ENCODE data around the gene ZNF32.
"Not testable (repeated sequence)": the region's sequence is repeated elsewhere in the genome, so short reads cannot be mapped to it uniquely, and the experiment has no call there.

Gene ZNF32

DNA sequence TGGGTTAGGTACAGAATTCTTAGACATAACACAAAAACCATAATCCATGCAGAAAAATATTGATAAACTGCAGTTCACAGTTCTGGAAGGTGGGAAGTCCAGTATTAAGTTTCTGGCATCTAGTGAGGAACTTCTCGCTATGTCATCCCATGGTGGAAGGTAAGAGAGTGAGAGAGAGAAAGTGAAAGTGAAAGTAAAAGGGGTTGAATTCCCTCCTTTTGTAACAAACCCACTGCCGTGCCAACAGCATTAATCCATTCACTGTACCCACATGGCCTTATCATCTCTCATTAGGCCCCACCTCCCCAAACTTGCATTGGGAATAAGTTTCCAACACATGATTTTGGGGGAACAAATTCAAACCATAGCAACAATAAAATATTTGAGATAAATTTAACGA, 25.3 kb downstream of the ZNF32 start:
- no peak for DNase-seq

GRCh38 chr10:43622038-43622437, 26.6 kb downstream of the ZNF32 start:
- DNase-seq, result no peak

DNA sequence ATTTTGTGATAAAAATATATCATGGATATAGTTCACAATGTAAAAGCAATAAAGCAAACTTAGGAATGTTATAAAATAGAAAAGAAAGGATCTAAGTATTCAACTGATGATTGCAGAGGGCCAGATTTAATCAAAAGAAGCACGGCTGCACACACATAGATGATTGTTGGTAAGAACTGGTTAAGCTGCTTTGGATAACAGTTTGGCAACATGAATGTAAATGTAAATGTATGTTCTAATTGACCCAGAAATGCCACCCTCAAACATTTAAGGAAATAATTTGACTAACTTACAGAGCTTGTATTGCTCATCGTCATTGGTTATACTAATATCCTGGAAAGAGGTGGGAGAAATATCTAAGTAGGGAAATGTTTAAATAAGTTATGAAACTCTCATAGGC, 29.3 kb downstream of the ZNF32 start:
- DNase-seq, result no peak

DNA sequence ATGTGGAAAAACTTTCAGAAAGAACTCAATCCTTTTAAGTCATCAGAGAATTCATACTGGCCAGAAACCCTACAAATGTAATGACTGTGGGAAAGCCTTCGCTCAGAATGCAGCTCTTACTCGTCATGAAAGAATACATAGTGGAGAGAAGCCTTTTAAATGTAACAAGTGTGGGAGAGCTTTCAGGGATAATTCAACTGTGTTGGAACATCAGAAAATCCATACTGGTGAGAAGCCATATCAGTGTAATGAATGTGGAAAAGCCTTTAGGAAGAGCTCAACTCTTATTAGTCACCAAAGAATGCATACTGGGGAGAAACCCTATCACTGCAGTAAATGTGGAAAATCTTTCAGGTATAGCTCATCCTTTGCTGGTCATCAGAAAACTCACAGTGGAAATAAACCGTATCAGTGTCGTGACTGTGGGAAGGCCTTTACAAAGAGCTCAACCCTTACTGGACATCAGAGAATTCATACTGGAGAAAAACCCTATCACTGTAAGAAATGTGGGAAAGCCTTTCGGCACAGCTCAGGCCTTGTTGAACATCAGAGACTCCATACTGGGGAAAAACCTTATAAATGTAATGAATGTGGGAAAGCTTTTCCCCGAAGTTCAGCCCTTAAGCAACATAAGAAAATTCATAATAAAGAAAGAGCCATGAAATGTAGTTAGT, 31.8 kb downstream of the ZNF32 start:
- DNase-seq, result no peak

GRCh38 chr10:43610636-43611035, 38.0 kb downstream of the ZNF32 start:
- DNase-seq, result no peak

- DNase-seq, result no peak
These were observed 41.5 kb downstream of the ZNF32 start for GRCh38 chr10:43607199-43607573.

- DNase-seq, result peak; percentile 10
These were observed 42.1 kb downstream of the ZNF32 start, which contains the start of gene ZNF485 for GRCh38 chr10:43606323-43607198. Gene ZNF485 (plus strand): TSS chr10:43606438. CDS start chr10:43607051, 613 bp downstream.

DNA sequence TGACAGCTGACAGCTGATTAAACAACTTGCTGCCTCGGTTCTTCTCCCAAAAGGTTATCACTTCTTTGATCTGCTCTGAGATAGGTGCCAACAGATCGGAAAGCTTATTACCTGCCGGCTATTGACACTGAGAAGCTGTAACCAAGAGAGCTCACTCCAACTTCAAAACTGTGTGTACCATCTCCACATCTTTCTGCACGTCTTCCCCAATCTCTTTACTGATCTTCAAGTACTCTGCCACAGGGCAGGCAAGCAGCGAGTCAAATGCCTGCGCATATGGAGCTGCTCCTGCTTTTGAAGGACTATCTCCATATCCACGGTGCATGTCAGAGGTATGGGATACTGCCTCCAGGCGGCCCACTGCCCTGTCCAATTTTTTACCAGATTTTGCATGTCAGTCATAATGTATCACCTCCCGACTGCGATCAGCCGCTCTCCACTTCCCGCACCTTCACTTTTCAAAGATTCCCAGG, 42.8 kb downstream of the ZNF32 start:
- DNase-seq, result no peak

- not testable (repeated sequence) for DNase-seq
These were observed 47.1 kb downstream of the ZNF32 start for GRCh38 chr10:43601576-43601975.

DNA sequence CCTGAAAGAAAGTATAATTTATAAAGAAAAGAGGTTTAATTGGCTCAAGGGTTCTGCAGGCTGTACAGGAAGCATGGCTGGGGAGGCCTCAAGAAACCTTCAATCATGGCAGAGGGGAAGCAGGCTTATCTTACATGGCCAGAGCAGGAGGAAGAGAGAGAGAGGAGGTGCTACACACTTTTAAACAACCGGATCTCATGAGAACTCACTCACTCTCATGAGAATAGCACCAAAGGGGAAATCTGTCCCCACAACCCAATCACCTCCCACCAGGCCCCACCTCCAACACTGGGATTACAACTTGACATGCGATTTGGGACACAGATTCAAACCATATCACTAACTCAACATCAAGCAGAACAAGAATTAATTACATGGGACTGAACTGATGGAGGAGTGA, 49.3 kb downstream of the ZNF32 start:
- no peak for DNase-seq

GRCh38 chr10:43598446-43598845, 50.2 kb downstream of the ZNF32 start:
- no peak for DNase-seq

DNA sequence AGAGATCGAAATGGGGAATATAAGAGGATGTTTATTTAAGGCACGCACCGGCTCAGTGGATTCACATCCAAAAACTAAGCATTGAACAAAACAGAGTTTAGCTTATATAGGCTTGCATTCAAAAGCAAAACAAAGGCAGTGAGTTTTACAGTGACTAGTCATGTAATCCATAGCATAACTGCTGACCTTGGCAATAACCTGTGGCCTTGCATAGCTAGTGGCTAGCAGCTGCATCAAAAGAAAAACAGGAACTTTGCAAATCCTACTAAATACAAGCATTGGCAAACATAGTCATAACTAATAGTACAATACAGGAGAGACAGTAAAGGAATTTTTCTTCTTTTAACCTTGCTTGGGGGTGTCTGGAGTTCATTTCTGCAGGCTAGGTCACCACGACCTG, 52.1 kb downstream of the ZNF32 start:
- DNase-seq, result no peak

- DNase-seq, result no peak
These were observed 52.9 kb downstream of the ZNF32 start for GRCh38 chr10:43595739-43596298.

- DNase-seq, result no peak
These were observed 53.6 kb downstream of the ZNF32 start for GRCh38 chr10:43594944-43595589.

All from DMS153 (cell line).